Mononuclear cell (primary cell): ENCODE measurements around the gene FRZB. TPM values are rescaled to one million over a fixed set of nuclear protein-coding genes. Genes with fewer than 3 reads are reported as not detected.

Experiments used
- H3K27me3 ChIP-seq: 2 replicates; pipeline ENCODE4 v1.6.0; 2011; ENCODE audit warnings: low read length, control low read depth; ENCODE audit not compliant: insufficient read depth
- H3K4me1 ChIP-seq: 2 replicates; pipeline ENCODE4 v1.5.1; 2011; ENCODE audit warnings: mild to moderate bottlenecking, low read length, control low read depth; ENCODE audit not compliant: insufficient read depth
- H3K4me3 ChIP-seq: 2 replicates; pipeline ENCODE4 v1.5.1; 2011; ENCODE audit warnings: mild to moderate bottlenecking, low read length, moderate library complexity
- H3K9me3 ChIP-seq: 2 replicates; pipeline ENCODE4 v1.5.1; 2011; ENCODE audit warnings: low read depth, mild to moderate bottlenecking, control low read depth, low read length
- total RNA-seq: library from RNA; depleted of rRNA; stranded (reverse); fragments of >200 nt; gene quantifications from one replicate; pipeline ENCODE4 v1.2.3, GENCODE V29; 2012

FRZB gene
- total RNA-seq, 1 donor: under 0.01 TPM

DNA sequence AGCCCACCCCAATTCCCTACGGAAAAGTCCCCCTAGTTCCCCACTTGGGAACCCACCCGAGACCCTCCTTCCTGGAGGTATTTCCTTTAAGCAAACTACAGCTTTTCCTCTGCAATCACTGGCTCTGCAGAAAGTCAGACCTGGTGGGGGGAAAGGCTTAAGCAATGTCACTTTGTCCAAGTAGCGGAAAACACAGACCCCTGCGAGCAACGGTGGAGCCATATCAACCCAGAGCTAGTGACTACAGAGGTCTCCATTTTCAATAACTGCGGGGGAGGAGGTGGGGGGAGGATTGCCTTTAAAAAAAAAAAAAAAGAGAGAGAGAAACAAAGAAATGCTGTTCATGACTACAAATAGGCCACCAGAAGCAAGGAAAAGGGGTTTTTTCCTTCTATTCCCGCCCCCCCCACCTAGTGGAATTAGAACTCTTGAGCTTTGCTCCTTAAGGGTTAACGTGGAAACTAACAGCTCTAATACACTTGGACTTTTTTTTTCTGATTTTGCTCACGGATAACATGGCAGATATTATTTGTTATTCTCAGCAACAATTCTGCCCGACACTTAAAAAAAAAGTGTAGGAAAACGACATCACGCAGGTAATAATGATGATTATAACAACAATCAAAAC is 1.1 kb upstream of the FRZB start:
- Histone ChIP-seq H3K9me3 (no peaks in the 10 kb centered on the region), H3K4me1 (peaks cover 8% of the 10 kb centered on the region), H3K27me3 (peaks cover 63% of the 10 kb centered on the region), H3K4me3 (no peak overlapping the region)

DNA sequence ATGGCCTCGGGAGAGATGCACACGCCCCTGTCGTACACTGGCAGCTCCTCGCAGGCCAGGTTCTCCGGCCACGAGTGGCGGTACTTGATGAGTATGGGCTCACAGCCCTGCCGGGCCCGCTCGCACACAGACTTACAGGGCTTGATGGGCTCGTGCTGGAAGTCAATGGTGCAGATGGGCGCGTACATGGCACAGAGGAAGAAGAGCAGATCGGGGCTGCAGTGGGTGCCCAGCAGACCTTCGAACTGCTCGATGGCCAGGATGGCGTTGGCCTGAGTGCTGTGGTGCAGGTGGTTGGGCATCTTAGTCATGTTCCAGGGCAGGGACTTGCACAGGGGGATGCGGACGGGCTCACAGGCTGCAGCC is 359 bp downstream of the FRZB start:
- H3K27me3 ChIP-seq: peaks cover 59% of the 10 kb centered on the region
- H3K4me1 ChIP-seq: peaks cover 8% of the 10 kb centered on the region
- H3K4me3 ChIP-seq: no peak overlapping the region
- H3K9me3 ChIP-seq: no peaks in the 10 kb centered on the region

DNA sequence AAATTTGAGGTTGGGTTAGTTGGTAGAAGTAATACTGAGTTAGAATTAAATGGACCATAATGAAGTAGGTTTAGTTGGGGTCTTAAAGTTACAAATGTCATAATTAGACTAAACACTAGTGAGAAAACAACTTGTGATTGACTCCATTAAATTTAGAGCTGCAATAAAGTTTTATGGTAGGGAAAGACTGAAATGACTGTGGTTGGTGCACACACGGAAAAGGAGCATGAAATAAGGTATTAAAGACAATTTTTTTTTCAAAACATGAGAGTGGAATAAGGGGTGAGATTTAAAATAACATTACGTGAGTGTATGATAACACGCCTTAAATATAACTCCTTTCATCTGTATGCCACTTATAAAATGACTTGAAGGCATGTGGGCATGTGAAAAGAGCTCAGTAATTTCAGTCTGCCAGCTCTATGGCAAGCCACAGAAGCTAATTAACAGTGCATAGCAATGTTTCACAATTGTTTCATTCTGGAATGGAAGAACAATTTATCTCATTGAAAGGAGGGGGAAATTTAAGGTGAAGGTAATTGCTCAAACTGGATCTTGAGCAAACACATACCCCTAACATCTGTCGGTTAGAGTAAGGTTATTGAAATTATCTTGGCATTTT is 1.4 kb downstream of the FRZB start:
- Histone ChIP-seq H3K4me1 (peaks cover 8% of the 10 kb centered on the region), H3K27me3 (peaks cover 59% of the 10 kb centered on the region), H3K9me3 (no peaks in the 10 kb centered on the region), H3K4me3 (no peak overlapping the region)

DNA sequence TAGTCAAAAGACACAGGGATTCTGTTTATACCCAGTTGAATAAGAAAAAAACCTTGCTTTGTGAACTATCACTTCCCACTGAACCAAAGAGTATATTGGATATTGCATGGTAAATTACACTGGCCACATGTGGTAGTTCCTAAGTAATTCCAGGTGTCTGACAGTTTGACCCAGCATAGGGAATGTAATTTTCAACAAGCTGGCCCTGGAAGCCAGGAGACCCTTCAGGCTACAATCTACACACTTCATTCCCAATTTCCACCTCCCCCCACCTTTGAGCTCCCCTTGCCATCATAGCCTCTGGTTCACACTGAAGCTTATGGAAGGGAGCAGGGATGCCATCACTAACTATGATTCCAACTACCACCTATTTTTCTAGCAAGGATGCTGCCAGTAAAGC is 2.8 kb downstream of the FRZB start:
- peaks cover 49% of the 10 kb centered on the region for H3K27me3 ChIP-seq
- H3K9me3 ChIP-seq: no peaks in the 10 kb centered on the region

DNA sequence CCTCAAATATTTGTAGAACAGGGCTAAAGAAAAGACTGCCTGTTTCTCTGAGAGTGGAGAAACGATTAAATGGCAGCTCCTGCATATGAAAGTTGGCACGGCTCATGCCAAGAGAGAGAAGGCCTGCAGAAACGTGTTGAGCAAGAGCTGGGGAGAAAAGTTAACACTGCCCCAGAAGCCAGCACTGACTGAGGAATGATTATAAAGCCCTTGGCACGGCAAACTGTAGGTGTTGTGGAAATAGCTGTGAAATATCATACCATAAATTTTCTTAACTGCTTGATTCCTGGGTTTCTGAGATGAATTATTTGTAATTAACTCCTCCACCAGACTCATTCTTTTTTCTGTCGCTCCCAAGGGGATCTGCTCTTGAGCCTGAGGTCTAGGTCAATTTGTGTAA is 4.3 kb downstream of the FRZB start:
- Histone ChIP-seq H3K27me3 (peaks cover 36% of the 10 kb centered on the region), H3K4me3 (no peak overlapping the region), H3K9me3 (no peaks in the 10 kb centered on the region), H3K4me1 (peaks cover 8% of the 10 kb centered on the region)

More for the DNA sequence above, 2.8 kb downstream of the FRZB start:
- no peak overlapping the region for H3K4me3 ChIP-seq
- H3K4me1 ChIP-seq: peaks cover 8% of the 10 kb centered on the region

DNA sequence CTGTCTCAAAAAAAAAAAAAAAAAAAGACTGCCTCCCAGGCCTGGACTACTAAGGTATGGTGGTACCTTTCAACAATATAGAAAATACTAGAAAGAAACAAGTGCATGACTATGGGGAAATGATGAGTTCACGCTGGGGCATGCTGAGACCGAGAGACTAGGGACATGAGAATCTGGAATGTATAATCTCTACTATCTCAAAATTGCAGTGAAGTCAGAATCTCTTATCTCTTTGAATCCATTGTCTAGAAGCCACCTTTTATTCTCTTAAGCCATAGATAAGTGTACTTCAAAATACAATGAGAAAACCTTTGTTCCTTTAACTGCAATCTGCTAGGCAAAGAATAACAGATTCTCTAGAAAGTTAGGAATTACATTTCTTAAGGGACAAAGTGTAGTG is 5.6 kb downstream of the FRZB start:
- H3K9me3 ChIP-seq: no peaks in the 10 kb centered on the region
- H3K27me3 ChIP-seq: peaks cover 24% of the 10 kb centered on the region
- H3K4me3 ChIP-seq: no peak overlapping the region
- no peaks in the 10 kb centered on the region for H3K4me1 ChIP-seq

DNA sequence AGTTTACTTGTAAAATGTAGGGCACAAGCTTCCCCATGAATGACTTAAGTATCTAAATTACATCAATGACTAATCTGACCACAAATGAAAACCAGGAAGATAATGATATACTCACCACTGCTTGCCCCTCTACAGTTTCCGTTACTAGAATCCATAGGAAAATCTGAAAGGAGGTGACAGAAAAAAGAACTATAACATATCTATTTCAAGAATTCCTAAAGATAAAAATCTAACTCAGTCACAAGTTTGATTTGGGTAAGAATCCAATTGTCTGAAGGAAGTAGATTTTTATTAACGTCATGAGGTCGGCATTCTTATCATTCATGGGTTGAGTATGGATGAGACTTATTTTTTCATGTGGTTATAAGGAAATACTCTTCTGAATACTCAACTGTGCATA is 7.8 kb downstream of the FRZB start:
- H3K4me3 ChIP-seq: no peak overlapping the region
- H3K9me3 ChIP-seq: no peaks in the 10 kb centered on the region
- peaks cover 2% of the 10 kb centered on the region for H3K27me3 ChIP-seq
- H3K4me1 ChIP-seq: no peaks in the 10 kb centered on the region

DNA sequence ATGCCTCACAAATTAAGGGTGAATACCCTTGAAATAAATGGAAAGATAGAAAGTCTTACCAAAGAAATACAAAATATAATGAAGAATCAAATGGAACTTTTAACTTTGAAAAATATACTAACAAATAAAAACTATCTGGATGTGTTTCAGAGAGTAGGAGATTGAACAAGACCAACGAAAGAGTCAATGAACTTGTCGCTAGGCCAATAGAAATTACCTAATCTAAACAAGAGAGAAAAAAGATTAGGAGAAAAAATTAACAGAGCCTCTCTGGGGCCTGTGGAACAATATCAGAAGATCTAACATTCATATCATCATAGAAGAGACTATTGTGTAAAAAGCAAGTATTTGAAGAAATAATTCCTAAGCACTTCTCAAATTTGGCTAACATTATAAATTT is 11.1 kb downstream of the FRZB start:
- Histone ChIP-seq H3K4me1 (no peaks in the 10 kb centered on the region), H3K9me3 (no peaks in the 10 kb centered on the region), H3K4me3 (no peak overlapping the region), H3K27me3 (no peaks in the 10 kb centered on the region)

DNA sequence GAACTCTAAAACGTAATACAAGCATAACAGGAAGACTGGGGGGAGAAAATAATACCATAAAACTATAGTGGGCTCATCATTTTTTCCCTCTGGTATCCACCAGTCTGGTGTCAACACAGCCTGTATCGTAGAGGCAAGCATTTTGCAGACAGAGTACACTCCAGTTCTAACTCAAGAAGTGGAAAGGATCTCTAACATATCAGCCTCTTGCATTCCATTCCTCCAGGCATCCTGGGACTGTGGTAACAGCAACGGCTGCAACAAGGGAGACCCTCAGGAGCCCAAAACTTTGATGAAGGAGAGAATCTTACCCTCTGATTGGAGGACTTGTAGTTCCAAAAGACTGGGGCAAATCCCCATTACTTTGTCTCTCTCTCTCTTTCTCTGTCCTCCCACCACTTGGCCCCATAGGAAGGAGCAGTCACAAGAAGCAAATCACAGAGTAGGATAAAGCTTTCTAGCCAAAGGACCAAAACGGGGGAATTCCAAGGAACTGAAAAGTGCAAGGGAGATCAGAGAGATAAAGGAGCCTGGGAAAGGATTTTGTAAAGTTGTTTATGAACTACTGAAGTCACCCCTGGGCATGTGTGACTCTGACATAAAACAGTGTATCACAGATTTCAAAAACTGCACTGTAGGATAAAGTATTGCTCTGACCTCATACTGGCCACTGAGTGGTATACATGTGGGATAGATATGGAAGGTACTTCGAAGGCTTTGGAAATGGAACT is 11.9 kb downstream of the FRZB start:
- Histone ChIP-seq H3K27me3 (no peaks in the 10 kb centered on the region), H3K9me3 (no peaks in the 10 kb centered on the region), H3K4me3 (no peak overlapping the region), H3K4me1 (no peaks in the 10 kb centered on the region)

DNA sequence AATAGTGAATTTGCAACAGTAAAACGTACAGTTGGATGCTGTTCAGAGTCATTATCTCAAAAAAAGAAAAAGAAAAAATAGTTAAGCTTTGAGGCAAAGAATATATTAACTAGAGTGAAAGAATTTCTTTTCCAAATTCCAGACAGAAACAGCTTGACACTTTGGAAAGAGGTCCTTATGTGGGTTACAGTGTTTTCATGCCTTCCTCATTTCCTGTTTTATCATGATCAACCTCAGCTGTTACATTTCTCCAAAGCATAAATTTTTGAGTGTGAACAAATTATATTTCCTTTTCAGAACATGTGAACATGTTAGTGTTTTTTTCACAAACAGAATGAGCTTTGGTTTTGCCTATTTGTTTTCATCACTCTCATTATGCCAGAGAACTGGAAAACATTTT is 13.6 kb downstream of the FRZB start:
- Histone ChIP-seq H3K4me1 (no peaks in the 10 kb centered on the region), H3K27me3 (no peaks in the 10 kb centered on the region), H3K4me3 (no peak overlapping the region), H3K9me3 (no peaks in the 10 kb centered on the region)

DNA sequence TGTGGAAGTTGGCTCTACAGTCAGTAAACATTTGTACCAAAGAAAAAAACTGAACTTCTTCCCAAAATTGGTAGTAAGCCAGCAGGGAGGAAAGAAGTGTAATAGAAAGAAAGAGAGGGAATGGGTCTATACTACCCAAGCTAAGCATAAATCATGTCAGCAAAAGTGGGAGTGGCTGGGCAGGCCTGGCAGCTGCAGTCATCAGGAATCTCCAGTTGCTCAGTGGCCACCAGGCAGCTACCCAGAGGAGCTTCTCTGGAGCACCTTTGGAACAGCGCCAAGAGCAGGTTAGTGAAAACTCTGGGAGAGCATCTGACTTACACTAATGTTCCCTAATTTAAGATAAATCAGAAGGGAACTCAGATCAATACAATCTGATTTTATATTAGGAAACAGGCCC is 14.3 kb downstream of the FRZB start:
- Histone ChIP-seq H3K4me1 (no peaks in the 10 kb centered on the region), H3K4me3 (no peak overlapping the region), H3K27me3 (no peaks in the 10 kb centered on the region), H3K9me3 (no peaks in the 10 kb centered on the region)

DNA sequence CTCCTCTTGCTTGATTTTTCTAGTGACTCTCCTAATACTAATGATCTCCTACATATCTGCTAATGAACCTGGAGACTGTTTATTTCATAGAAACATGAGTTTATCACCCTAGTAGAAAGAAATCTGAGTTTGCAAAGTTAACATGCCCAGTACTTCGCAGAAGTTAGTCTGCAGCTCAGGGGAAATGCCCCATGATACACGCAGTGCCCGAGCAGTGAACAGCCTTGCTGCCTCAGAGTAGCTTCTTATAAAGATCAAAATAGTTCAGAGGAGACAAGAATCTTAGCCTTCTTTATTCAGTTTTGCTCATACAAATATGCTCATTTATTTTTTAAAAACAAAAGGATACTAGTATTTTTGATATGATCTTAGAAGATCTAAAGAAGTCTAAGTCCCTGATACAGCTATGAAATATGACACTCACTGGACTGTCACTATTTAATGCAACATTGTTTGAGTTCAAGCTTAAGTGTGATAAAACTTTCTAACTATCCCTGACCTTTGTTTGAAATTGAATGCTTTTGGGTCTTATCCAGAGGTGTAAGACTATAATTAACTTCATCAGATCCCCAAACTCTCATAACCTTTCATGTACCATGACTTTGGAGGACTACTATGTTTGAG is 20.5 kb downstream of the FRZB start:
- Histone ChIP-seq H3K4me3 (no peak overlapping the region), H3K27me3 (peaks cover 6% of the 10 kb centered on the region), H3K9me3 (no peaks in the 10 kb centered on the region), H3K4me1 (no peaks in the 10 kb centered on the region)

DNA sequence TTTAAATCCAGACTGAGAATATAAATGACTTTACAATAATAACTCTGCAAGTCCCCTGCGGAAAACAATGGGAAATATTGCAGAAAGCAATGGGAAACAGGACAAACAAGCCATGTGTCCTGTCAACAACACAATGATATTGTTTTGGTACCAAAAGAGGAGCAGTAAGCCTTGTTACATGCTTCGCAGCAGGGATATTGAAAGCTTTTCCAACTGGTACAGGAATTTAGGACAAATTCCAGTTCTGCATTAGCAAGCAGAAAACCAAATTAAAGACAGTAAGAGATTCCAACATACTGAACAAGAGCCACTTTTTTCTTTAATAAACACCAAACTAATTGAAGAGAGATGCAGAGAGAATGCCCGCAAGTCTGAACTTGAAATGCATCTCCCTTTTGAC is 30.0 kb downstream of the FRZB start:
- H3K9me3 ChIP-seq: no peaks in the 10 kb centered on the region
- H3K4me1 ChIP-seq: no peaks in the 10 kb centered on the region
- peaks cover 6% of the 10 kb centered on the region for H3K27me3 ChIP-seq

DNA sequence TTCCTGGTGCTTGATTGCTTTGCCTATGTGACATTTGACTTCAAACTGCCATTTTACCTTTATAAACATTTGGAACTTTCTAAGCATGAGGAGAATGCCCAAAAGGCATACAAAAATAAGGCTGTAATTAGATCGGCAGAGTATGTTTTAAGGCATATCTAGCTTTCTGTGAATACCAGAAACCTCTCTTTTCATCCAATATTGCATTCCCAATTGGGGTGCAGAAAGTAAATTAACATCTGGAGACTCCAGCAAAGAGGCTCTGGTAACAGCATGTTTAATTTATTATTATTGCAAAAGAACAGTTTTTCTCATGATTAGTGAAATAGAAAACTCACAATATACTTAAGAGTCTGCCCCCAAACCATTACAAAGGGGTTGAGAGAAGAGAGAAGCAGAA is 32.1 kb downstream of the FRZB start:
- H3K4me3 ChIP-seq: no peak overlapping the region
- H3K4me1 ChIP-seq: no peaks in the 10 kb centered on the region
- H3K9me3 ChIP-seq: no peaks in the 10 kb centered on the region
- H3K27me3 ChIP-seq: peaks cover 4% of the 10 kb centered on the region

More for the DNA sequence above, 30.0 kb downstream of the FRZB start:
- H3K4me3 ChIP-seq: no peak overlapping the region

DNA sequence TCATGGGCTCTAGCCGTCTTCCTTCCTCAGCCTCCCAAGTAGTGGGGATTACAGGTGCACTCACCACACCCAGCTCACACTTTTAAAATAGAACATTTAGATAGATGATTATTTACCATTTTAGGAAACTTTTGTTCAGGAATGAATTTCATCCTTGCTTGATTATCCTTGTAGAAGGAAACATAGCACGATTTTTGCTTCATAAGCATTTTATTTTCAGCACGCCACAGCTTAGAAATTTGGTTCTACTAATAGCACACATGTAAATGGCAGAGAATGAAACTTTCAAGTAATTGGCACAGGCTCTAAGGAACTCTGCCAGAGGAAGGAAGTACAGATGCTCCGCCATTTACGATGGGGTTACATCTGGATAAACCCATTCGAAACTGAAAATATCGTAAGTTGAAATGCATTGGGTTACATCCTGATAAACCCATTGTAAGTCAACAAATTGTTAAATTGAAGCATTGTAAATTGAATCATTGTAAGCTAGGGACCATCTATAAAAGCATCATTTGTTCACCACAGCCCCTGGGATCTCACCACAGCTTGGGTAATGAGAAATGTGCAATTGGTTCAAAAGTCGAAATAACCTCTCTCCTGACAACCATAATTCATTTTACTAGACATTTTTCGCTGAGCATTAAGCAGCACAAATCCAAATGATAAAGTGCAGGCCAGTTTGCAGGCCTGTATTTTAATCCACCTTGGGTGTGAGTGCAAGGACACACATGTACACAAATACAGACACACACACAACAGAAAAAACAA is 33.2 kb downstream of the FRZB start:
- H3K4me1 ChIP-seq: no peaks in the 10 kb centered on the region
- peaks cover 4% of the 10 kb centered on the region for H3K27me3 ChIP-seq
- H3K4me3 ChIP-seq: no peak overlapping the region
- H3K9me3 ChIP-seq: no peaks in the 10 kb centered on the region
